A673 (cell line): ENCODE results near the gene ITFG1.

ENCODE experiments used
- EZH2 ChIP-seq: fragments of 200-600 bp; sonication (generic); IDR thresholded peaks from 2 replicates; pipeline ENCODE4 v1.6.1; 2017; ENCODE audit warnings: borderline replicate concordance, low read depth, mild to moderate bottlenecking, mixed read lengths, antibody characterized with exemption, low read length; ENCODE audit not compliant: poor library complexity, severe bottlenecking
- TF ChIP-seq, protein P1 (sequence below): fragments of 300-800, 200-600 bp; sonication (generic); conservative IDR thresholded peaks from 2 replicates; pipeline ENCODE4 v1.5.1; 2017; ENCODE audit warnings: low read depth, mild to moderate bottlenecking, antibody characterized with exemption, low read length, moderate library complexity, mixed read lengths

DNA sequence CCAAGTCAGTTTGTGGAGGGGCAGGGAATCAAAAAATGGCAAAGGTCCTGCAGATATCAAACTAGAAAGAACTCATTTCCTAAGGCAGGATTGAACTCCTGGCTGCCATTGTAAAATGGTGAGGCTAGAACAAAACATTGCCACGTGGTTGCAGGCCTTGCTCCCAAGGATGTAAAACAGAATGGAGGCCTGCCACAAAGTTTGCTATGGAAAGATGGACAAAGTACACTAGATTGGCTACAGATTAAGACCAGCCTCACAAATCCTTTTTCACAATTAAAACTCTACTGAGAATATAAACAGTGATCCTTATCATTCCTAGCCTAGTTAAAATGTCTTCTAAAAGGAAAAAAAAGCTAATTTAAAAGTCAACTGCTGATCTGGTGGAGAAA lies 31.2 kb upstream of the ITFG1 start:
- TF ChIP-seq EZH2, result no peak
- TF ChIP-seq, protein P1, sequence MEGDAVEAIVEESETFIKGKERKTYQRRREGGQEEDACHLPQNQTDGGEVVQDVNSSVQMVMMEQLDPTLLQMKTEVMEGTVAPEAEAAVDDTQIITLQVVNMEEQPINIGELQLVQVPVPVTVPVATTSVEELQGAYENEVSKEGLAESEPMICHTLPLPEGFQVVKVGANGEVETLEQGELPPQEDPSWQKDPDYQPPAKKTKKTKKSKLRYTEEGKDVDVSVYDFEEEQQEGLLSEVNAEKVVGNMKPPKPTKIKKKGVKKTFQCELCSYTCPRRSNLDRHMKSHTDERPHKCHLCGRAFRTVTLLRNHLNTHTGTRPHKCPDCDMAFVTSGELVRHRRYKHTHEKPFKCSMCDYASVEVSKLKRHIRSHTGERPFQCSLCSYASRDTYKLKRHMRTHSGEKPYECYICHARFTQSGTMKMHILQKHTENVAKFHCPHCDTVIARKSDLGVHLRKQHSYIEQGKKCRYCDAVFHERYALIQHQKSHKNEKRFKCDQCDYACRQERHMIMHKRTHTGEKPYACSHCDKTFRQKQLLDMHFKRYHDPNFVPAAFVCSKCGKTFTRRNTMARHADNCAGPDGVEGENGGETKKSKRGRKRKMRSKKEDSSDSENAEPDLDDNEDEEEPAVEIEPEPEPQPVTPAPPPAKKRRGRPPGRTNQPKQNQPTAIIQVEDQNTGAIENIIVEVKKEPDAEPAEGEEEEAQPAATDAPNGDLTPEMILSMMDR, result no peak
